Astrocyte (in vitro differentiated cells and primary cell): ENCODE data around the gene C1D.
"Not testable (repeated sequence)": the region's sequence is repeated elsewhere in the genome, so short reads cannot be mapped to it uniquely, and the experiment has no call there.

Experiments
- CTCF ChIP-seq: IDR thresholded peaks from 2 replicates; pipeline ENCODE4 v1.5.1; 2011; ENCODE audit warnings: low read depth, mild to moderate bottlenecking, inconsistent platforms, low read length, moderate library complexity; ENCODE audit not compliant: insufficient read depth
- EZH2 ChIP-seq: IDR thresholded peaks from 2 replicates; pipeline ENCODE4 v1.6.1; 2012; ENCODE audit warnings: mild to moderate bottlenecking, low read length, inconsistent platforms; ENCODE audit not compliant: insufficient read depth

- not testable (repeated sequence) for TF ChIP-seq CTCF, EZH2
Observed at GRCh38 chr2:68063797-68064646, 1.2 kb upstream of the C1D start.
